GM12873 (cell line): ENCODE measurements around the gene FLII.

Experiments
- CTCF ChIP-seq: IDR thresholded peaks from 2 replicates; pipeline ENCODE4 v1.5.1; 2012; ENCODE audit warnings: low read depth, mild to moderate bottlenecking, moderate library complexity, low read length, control low read depth; ENCODE audit not compliant: insufficient read depth; ENCODE audit errors: missing control alignments

FLII gene

GRCh38 chr17:18205861-18206260, 52.7 kb downstream of the FLII start:
- no peak for TF ChIP-seq CTCF

- no peak for TF ChIP-seq CTCF
Measured at GRCh38 chr17:18203308-18203707, 55.2 kb downstream of the FLII start.

GRCh38 chr17:18201108-18201507, 57.4 kb downstream of the FLII start:
- TF ChIP-seq CTCF, result no peak

GRCh38 chr17:18198530-18198929, 60.0 kb downstream of the FLII start:
- no peak for TF ChIP-seq CTCF

GRCh38 chr17:18197535-18198194, 60.9 kb downstream of the FLII start:
- TF ChIP-seq CTCF, result no peak

- TF ChIP-seq CTCF, result no peak
Measured at GRCh38 chr17:18195246-18195645, 63.3 kb downstream of the FLII start.
